Colonic mucosa (tissue), 4 donors: ENCODE results near the gene CEACAM21. TPM values are rescaled to one million over a fixed set of nuclear protein-coding genes. Genes with fewer than 3 reads are reported as not detected.
"Not testable (repeated sequence)": the region's sequence is repeated elsewhere in the genome, so short reads cannot be mapped to it uniquely, and the experiment has no call there.

Source experiments
- DNase-seq: peaks from one replicate; pipeline ENCODE4 v3.0.0-alpha.2; 2020
- H3K27ac ChIP-seq: fragments of 200-600 bp; one replicate; pipeline ENCODE4 v1.8.0; 2021
- H3K27me3 ChIP-seq: fragments of 200-600 bp; one replicate; pipeline ENCODE4 v1.8.0; 2021
- H3K36me3 ChIP-seq: fragments of 200-600 bp; one replicate; pipeline ENCODE4 v1.8.0; 2021
- H3K4me1 ChIP-seq: fragments of 200-600 bp; one replicate; pipeline ENCODE4 v1.8.0; 2021; ENCODE audit warnings: mild to moderate bottlenecking
- H3K4me3 ChIP-seq: fragments of 200-600 bp; one replicate; pipeline ENCODE4 v1.8.0; 2021
- H3K9ac ChIP-seq, 2 donors: one replicate each; pipeline ENCODE4 v1.7.0; 2013; ENCODE audit warnings: control low read depth in 2 of 2, low read depth in 2 of 2, low read length in 2 of 2
- H3K9me3 ChIP-seq: fragments of 200-600 bp; one replicate; pipeline ENCODE4 v1.8.0; 2021
- CTCF ChIP-seq: fragments of 200-600 bp; IDR thresholded peaks from one replicate; pipeline ENCODE4 v1.8.0; 2022; ENCODE audit warnings: antibody characterized with exemption, mild to moderate bottlenecking
- intact Hi-C: fragments of 100-400 bp; cut with DNase I; formaldehyde crosslinking; loops from one replicate; pipeline ENCODE4 v1.14.1; 2022
- total RNA-seq, 2 donors: library from RNA; stranded (reverse); fragmentation: NEBNext Ultra II Directional in 1 of 2; extraction: Animal tissue kit (Norgen Biotek cat#: 25700) in 1 of 2; gene quantifications; one replicate each; pipeline ENCODE4 v1.2.1, GENCODE V29; 2021
- donor health status: healthy.
- donor health status: DM: no; HTN: no; CAD: no.
- donor health status: DM: no; HTN: no; CAD: no.

CEACAM21 gene
- total RNA-seq, 2 donors from 2014 or later, result 0.25 to 0.45 TPM

GRCh38 chr19:41577144-41577830 is 1.3 kb downstream of the CEACAM21 start:
- no peak for DNase-seq
- no peaks in the 10 kb centered on the region for H3K4me1 ChIP-seq
- TF ChIP-seq CTCF, result no peak
- no peaks in the 10 kb centered on the region for H3K27me3 ChIP-seq
- intact Hi-C loops, result no loop called here
- H3K9ac ChIP-seq, result no peak overlapping the region
- H3K9me3 ChIP-seq, result no peaks in the 10 kb centered on the region
- H3K4me3 ChIP-seq, result no peak overlapping the region
- no peak overlapping the region for H3K27ac ChIP-seq
- no peaks in the 10 kb centered on the region for H3K36me3 ChIP-seq

- intact Hi-C loops, result no loop called here
- Histone ChIP-seq H3K9ac (no peak overlapping the region), H3K9me3 (no peaks in the 10 kb centered on the region), H3K27me3 (no peaks in the 10 kb centered on the region), H3K36me3 (no peaks in the 10 kb centered on the region), H3K4me3 (no peak overlapping the region), H3K27ac (no peak overlapping the region), H3K4me1 (no peaks in the 10 kb centered on the region)
- DNase-seq, result no peak
- no peak for TF ChIP-seq CTCF
Measured at GRCh38 chr19:41577833-41578232, 1.9 kb downstream of the CEACAM21 start.

- intact Hi-C loops, result no loop called here
Measured at GRCh38 chr19:41578886-41579285, 2.9 kb downstream of the CEACAM21 start.

GRCh38 chr19:41581068-41581467 is 5.1 kb downstream of the CEACAM21 start:
- H3K9me3 ChIP-seq, H3K36me3 ChIP-seq, H3K4me1 ChIP-seq, H3K4me3 ChIP-seq, H3K9ac ChIP-seq, intact Hi-C loops, DNase-seq, H3K27me3 ChIP-seq, H3K27ac ChIP-seq: not testable (repeated sequence)

More at GRCh38 chr19:41578886-41579285, 2.9 kb downstream of the CEACAM21 start:
- no peak overlapping the region for H3K27ac ChIP-seq
- no peak for DNase-seq
- no peak overlapping the region for H3K4me3 ChIP-seq
- TF ChIP-seq CTCF, result no peak
- no peaks in the 10 kb centered on the region for H3K36me3 ChIP-seq
- H3K9me3 ChIP-seq, result no peaks in the 10 kb centered on the region
- no peak overlapping the region for H3K9ac ChIP-seq
- H3K4me1 ChIP-seq, result no peaks in the 10 kb centered on the region
- H3K27me3 ChIP-seq, result no peaks in the 10 kb centered on the region

GRCh38 chr19:41582577-41583182 is 6.7 kb downstream of the CEACAM21 start:
- H3K27ac ChIP-seq, H3K9ac ChIP-seq, H3K4me3 ChIP-seq, H3K27me3 ChIP-seq, H3K36me3 ChIP-seq, intact Hi-C loops, H3K9me3 ChIP-seq, H3K4me1 ChIP-seq, DNase-seq: not testable (repeated sequence)

GRCh38 chr19:41584260-41584810 is 8.4 kb downstream of the CEACAM21 start:
- Histone ChIP-seq H3K9me3 (no peaks in the 10 kb centered on the region), H3K4me1 (no peaks in the 10 kb centered on the region), H3K27ac (no peak overlapping the region), H3K4me3 (no peak overlapping the region), H3K36me3 (no peaks in the 10 kb centered on the region), H3K9ac (no peak overlapping the region), H3K27me3 (no peaks in the 10 kb centered on the region)
- DNase-seq, result no peak
- intact Hi-C loops, result no loop called here
- no peak for TF ChIP-seq CTCF
